ENCODE results near the gene PRKAG3. TPM values are rescaled to one million over a fixed set of nuclear protein-coding genes. Genes with fewer than 3 reads are reported as not detected.

Gene PRKAG3
- total RNA-seq, 3 donors from 2014 or later, result not detected

GRCh38 chr2:218856167-218856895 lies 24.7 kb upstream of the PRKAG3 start:
- Histone ChIP-seq H3K36me3 (no peaks in the 10 kb centered on the region), H3K27ac (peak overlapping the region; percentile 21 to 25), H3K9me3 (no peaks in the 10 kb centered on the region), H3K27me3 (peaks cover 3 to 8% of the 10 kb centered on the region in 2 donors), H3K4me1 (no peaks in the 10 kb centered on the region), H3K4me3 (no peak overlapping the region)
- intact Hi-C loops (cut with DNase I; ENCODE audit: low total_unique reads), result loop anchor here (10.0 kb wide), 1 partner anchor 152 kb away; no protein-coding TSS in a partner anchor
- TF ChIP-seq CTCF (IDR thresholded peaks at IDR 0.05) (no peak), POLR2AphosphoS5 (IDR thresholded peaks at IDR 0.05) (no peak), POLR2A (IDR thresholded peaks at IDR 0.05) (no peak)
- DNase-seq (ENCODE audit: low spot score in 2 of 2), result no peak

GRCh38 chr2:218855305-218856166 lies 23.9 kb upstream of the PRKAG3 start:
- Histone ChIP-seq H3K4me1 (no peaks in the 10 kb centered on the region), H3K27me3 (peaks cover 3 to 8% of the 10 kb centered on the region in 2 donors), H3K9me3 (no peaks in the 10 kb centered on the region), H3K27ac (no peak overlapping the region), H3K4me3 (no peak overlapping the region), H3K36me3 (no peaks in the 10 kb centered on the region)
- no peak for DNase-seq (ENCODE audit: low spot score in 2 of 2)
- intact Hi-C loops (cut with DNase I; ENCODE audit: low total_unique reads), result loop anchor here (10.0 kb wide), 1 partner anchor 151 kb away; no protein-coding TSS in a partner anchor
- TF ChIP-seq POLR2AphosphoS5 (IDR thresholded peaks at IDR 0.05), result no peak
- no peak for TF ChIP-seq CTCF (IDR thresholded peaks at IDR 0.05)
- no peak for TF ChIP-seq POLR2A (IDR thresholded peaks at IDR 0.05)

- no peak overlapping the region for H3K27ac ChIP-seq
- H3K27me3 ChIP-seq, result peaks cover 3 to 8% of the 10 kb centered on the region in 2 donors
- H3K36me3 ChIP-seq, result no peaks in the 10 kb centered on the region
- no peaks in the 10 kb centered on the region for H3K9me3 ChIP-seq
- no peak for TF ChIP-seq POLR2AphosphoS5 (IDR thresholded peaks at IDR 0.05)
- no peak for TF ChIP-seq POLR2A (IDR thresholded peaks at IDR 0.05)
- TF ChIP-seq CTCF (IDR thresholded peaks at IDR 0.05), result no peak
- intact Hi-C loops (cut with DNase I; ENCODE audit: low total_unique reads), result loop anchor here (10.0 kb wide), 1 partner anchor 150 kb away; no protein-coding TSS in a partner anchor
- H3K4me3 ChIP-seq, result no peak overlapping the region
- H3K4me1 ChIP-seq, result no peaks in the 10 kb centered on the region
- no peak for DNase-seq (ENCODE audit: low spot score in 2 of 2)
Observed at GRCh38 chr2:218854860-218855259, 23.3 kb upstream of the PRKAG3 start.

- Histone ChIP-seq H3K9me3 (no peaks in the 10 kb centered on the region), H3K36me3 (no peaks in the 10 kb centered on the region), H3K4me1 (no peaks in the 10 kb centered on the region), H3K4me3 (no peak overlapping the region), H3K27me3 (peaks cover 0 to 3% of the 10 kb centered on the region in 2 donors), H3K27ac (no peak overlapping the region)
- no peak for DNase-seq (ENCODE audit: low spot score in 2 of 2)
- TF ChIP-seq POLR2AphosphoS5 (IDR thresholded peaks at IDR 0.05) (no peak), POLR2A (IDR thresholded peaks at IDR 0.05) (no peak), CTCF (IDR thresholded peaks at IDR 0.05) (no peak)
- intact Hi-C loops (cut with DNase I; ENCODE audit: low total_unique reads), result loop anchor here (10.0 kb wide), 1 partner anchor 149 kb away; no protein-coding TSS in a partner anchor
Observed at GRCh38 chr2:218853766-218854165, 22.2 kb upstream of the PRKAG3 start.
